OCI-LY1 (cell line): ENCODE measurements around the gene PCSK5.

ENCODE experiments used
- H2AFZ ChIP-seq: fragments of 200-600 bp; sonication (generic), shearing (Covaris generic); 2 replicates; pipeline ENCODE4 v1.6.0; 2014; ENCODE audit warnings: antibody characterized with exemption, mild to moderate bottlenecking, low read length
- H3F3A ChIP-seq: fragments of 200-600 bp; sonication (generic), shearing (Covaris generic); 2 replicates; pipeline ENCODE4 v1.6.0; 2014; ENCODE audit warnings: mild to moderate bottlenecking, antibody characterized with exemption, low read length, moderate library complexity; ENCODE audit not compliant: insufficient read depth
- H3K27ac ChIP-seq: fragments of 200-600 bp; sonication (generic); 2 replicates; pipeline ENCODE4 v1.5.1; 2014; ENCODE audit warnings: low read length, mixed run types, mild to moderate bottlenecking, low read depth; ENCODE audit not compliant: poor library complexity, severe bottlenecking
- H3K27me3 ChIP-seq: fragments of 200-600 bp; sonication (generic); 2 replicates; pipeline ENCODE4 v1.6.0; 2014; ENCODE audit warnings: antibody characterized with exemption, mild to moderate bottlenecking, low read length, moderate library complexity; ENCODE audit not compliant: insufficient read depth
- H3K36me3 ChIP-seq: fragments of 200-600 bp; sonication (generic); 2 replicates; pipeline ENCODE4 v1.6.1; 2014; ENCODE audit warnings: mild to moderate bottlenecking, antibody characterized with exemption, low read length, moderate library complexity, mixed read lengths; ENCODE audit not compliant: insufficient read depth
- H3K4me1 ChIP-seq: fragments of 200-600 bp; sonication (generic); 2 replicates; pipeline ENCODE4 v1.5.1; 2014; ENCODE audit warnings: mild to moderate bottlenecking, low read length, moderate library complexity; ENCODE audit not compliant: insufficient read depth, severe bottlenecking
- H3K4me2 ChIP-seq: fragments of 200-600 bp; sonication (generic), shearing (Covaris generic); 2 replicates; pipeline ENCODE4 v1.6.1; 2014; ENCODE audit warnings: low read length
- H3K4me3 ChIP-seq: fragments of 200-600 bp; sonication (generic); 2 replicates; pipeline ENCODE4 v1.5.1; 2014; ENCODE audit warnings: low read length, low read depth, mild to moderate bottlenecking, mixed read lengths; ENCODE audit not compliant: poor library complexity, severe bottlenecking
- H3K79me2 ChIP-seq: fragments of 200-600 bp; shearing (Covaris generic); 2 replicates; pipeline ENCODE4 v1.6.1; 2016; ENCODE audit warnings: mixed run types, low read length, mixed read lengths; ENCODE audit not compliant: insufficient read depth
- H3K9ac ChIP-seq: fragments of 200-600 bp; sonication (generic), shearing (Covaris generic); 2 replicates; pipeline ENCODE4 v1.6.1; 2014; ENCODE audit warnings: mild to moderate bottlenecking, low read length, mixed read lengths
- H3K9me2 ChIP-seq: fragments of 200-600 bp; sonication (generic), shearing (Covaris generic); 2 replicates; pipeline ENCODE4 v1.6.1; 2014; ENCODE audit warnings: low read depth, mild to moderate bottlenecking, low read length, mixed read lengths
- H3K9me3 ChIP-seq: fragments of 200-600 bp; shearing (Covaris generic); 2 replicates; pipeline ENCODE4 v1.6.1; 2014; ENCODE audit warnings: low read length, mixed read lengths
- H4K20me1 ChIP-seq: fragments of 200-600 bp; sonication (generic), shearing (Covaris generic); 2 replicates; pipeline ENCODE4 v1.6.0; 2016; ENCODE audit warnings: mild to moderate bottlenecking, low read length; ENCODE audit not compliant: insufficient read depth
- EZH2 ChIP-seq: fragments of 200-600 bp; sonication (generic), shearing (Covaris generic); IDR thresholded peaks from 2 replicates; pipeline ENCODE4 v1.8.0; 2017; ENCODE audit warnings: borderline replicate concordance, mixed run types, mild to moderate bottlenecking, antibody characterized with exemption, low read length, moderate library complexity, mixed read lengths
- TF ChIP-seq, protein P1 (sequence below): fragments of 200-600 bp; sonication (generic), shearing (Covaris generic); IDR thresholded peaks from 2 replicates; pipeline ENCODE4 v1.5.1; 2017; ENCODE audit warnings: mild to moderate bottlenecking, antibody characterized with exemption, low read length, moderate library complexity, mixed read lengths

PCSK5 gene

GRCh38 chr9:76257311-76257710 lies 366.8 kb downstream of the PCSK5 start:
- no peak overlapping the region for H3K9ac ChIP-seq
- H3K4me2 ChIP-seq, result no peak overlapping the region
- H2AFZ ChIP-seq, result no peak overlapping the region
- H4K20me1 ChIP-seq, result no peaks in the 10 kb centered on the region
- TF ChIP-seq, protein P1, sequence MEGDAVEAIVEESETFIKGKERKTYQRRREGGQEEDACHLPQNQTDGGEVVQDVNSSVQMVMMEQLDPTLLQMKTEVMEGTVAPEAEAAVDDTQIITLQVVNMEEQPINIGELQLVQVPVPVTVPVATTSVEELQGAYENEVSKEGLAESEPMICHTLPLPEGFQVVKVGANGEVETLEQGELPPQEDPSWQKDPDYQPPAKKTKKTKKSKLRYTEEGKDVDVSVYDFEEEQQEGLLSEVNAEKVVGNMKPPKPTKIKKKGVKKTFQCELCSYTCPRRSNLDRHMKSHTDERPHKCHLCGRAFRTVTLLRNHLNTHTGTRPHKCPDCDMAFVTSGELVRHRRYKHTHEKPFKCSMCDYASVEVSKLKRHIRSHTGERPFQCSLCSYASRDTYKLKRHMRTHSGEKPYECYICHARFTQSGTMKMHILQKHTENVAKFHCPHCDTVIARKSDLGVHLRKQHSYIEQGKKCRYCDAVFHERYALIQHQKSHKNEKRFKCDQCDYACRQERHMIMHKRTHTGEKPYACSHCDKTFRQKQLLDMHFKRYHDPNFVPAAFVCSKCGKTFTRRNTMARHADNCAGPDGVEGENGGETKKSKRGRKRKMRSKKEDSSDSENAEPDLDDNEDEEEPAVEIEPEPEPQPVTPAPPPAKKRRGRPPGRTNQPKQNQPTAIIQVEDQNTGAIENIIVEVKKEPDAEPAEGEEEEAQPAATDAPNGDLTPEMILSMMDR, result no peak
- TF ChIP-seq EZH2, result no peak
- no peaks in the 10 kb centered on the region for H3K36me3 ChIP-seq
- 0 out of 2 replicates have a peak, but pooled peaks cover 7% of the 10 kb centered on the region for H3K27me3 ChIP-seq
- H3F3A ChIP-seq, result no peaks in the 10 kb centered on the region
- no peaks in the 10 kb centered on the region for H3K9me3 ChIP-seq
- no peaks in the 10 kb centered on the region for H3K9me2 ChIP-seq
- H3K79me2 ChIP-seq, result no peaks in the 10 kb centered on the region
- H3K27ac ChIP-seq, result no peak overlapping the region
- no peaks in the 10 kb centered on the region for H3K4me1 ChIP-seq
- H3K4me3 ChIP-seq, result no peak overlapping the region

DNA sequence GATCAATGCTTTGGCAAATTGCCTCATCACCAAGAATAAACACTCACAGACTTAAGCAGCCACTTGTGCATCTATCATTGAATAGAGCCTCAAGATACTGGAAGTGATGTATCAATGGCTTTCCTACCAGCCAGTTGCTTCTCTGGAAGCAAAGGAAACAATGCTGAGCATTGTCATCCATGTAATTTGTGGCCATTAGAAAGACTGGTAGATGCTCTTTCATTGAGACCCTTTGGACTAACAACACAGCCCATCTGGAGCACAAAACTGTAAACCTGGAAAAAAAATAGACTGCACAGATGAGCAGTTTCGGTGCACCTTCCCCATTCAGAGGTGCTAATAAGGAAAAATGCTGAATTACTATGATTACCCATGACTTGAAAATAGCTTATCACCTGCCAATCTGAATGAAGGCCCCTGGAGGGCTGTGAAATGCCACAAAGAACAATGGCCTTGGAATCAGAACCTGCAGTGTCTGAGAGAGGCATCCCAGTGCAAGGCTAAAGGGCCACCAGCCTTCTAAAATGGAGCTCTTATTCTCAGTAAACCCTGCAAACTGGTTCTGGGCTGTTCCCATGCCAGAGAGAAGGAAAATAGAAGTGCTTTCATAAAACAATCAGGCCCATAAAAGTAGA lies 376.3 kb downstream of the PCSK5 start:
- Histone ChIP-seq H3K27ac (no peak overlapping the region), H3K4me2 (no peak overlapping the region), H3K79me2 (no peaks in the 10 kb centered on the region), H3K4me1 (no peaks in the 10 kb centered on the region), H3K9me3 (0 out of 2 replicates have a peak, but pooled peaks cover 3% of the 10 kb centered on the region), H3K27me3 (no peaks in the 10 kb centered on the region), H3K9ac (no peak overlapping the region), H3F3A (no peaks in the 10 kb centered on the region), H2AFZ (no peak overlapping the region), H3K9me2 (no peaks in the 10 kb centered on the region), H4K20me1 (no peaks in the 10 kb centered on the region), H3K4me3 (no peak overlapping the region), H3K36me3 (no peaks in the 10 kb centered on the region)
- TF ChIP-seq EZH2, result no peak
- TF ChIP-seq, protein P1, result no peak

GRCh38 chr9:76267284-76267652 lies 376.8 kb downstream of the PCSK5 start:
- Histone ChIP-seq H3K9me3 (0 out of 2 replicates have a peak, but pooled peaks cover 3% of the 10 kb centered on the region), H3K4me2 (no peak overlapping the region), H3K36me3 (no peaks in the 10 kb centered on the region), H3K27ac (no peak overlapping the region), H4K20me1 (no peaks in the 10 kb centered on the region), H3K4me1 (no peaks in the 10 kb centered on the region), H3K27me3 (no peaks in the 10 kb centered on the region), H3K4me3 (no peak overlapping the region), H3F3A (no peaks in the 10 kb centered on the region), H2AFZ (no peak overlapping the region), H3K9ac (no peak overlapping the region), H3K79me2 (no peaks in the 10 kb centered on the region), H3K9me2 (no peaks in the 10 kb centered on the region)
- no peak for TF ChIP-seq EZH2
- TF ChIP-seq, protein P1, result no peak
